Activated T-cell treated with anti-CD3 and anti-CD28 coated beads, Interleukin-2, amount 50 U/mL, for 72 hours (primary cell): ENCODE measurements around the gene PSPN. TPM values are rescaled to one million over a fixed set of nuclear protein-coding genes. Genes with fewer than 3 reads are reported as not detected.
"Not testable (repeated sequence)": the region's sequence is repeated elsewhere in the genome, so short reads cannot be mapped to it uniquely, and the experiment has no call there.

Source experiments
- ATAC-seq, 2 donors: fragments of 150-1000 bp; cut with Tn5 transposase; replicated peaks in 1 of 2; 2 replicates each; pipeline ENCODE4 v1.10.0; 2021; ENCODE audit warnings: moderate library complexity in 2 of 2, mild to moderate bottlenecking in 1 of 2
- DNase-seq, 2 donors: peaks; one replicate each; pipeline ENCODE4 v3.0.0; 2021 to 2022; ENCODE audit warnings: mixed read lengths in 1 of 2
- H3K27ac Mint-ChIP-seq: one replicate; pipeline ENCODE4 v1.8.0; 2022; ENCODE audit warnings: mild to moderate bottlenecking, moderate library complexity, mixed read lengths
- H3K27me3 Mint-ChIP-seq: one replicate; pipeline ENCODE4 v1.8.0; 2022; ENCODE audit warnings: low read depth, mixed read lengths
- H3K36me3 Mint-ChIP-seq, 2 donors: one replicate each; pipeline ENCODE4 v1.8.0; 2022; ENCODE audit warnings: mixed read lengths in 2 of 2, mild to moderate bottlenecking in 1 of 2; ENCODE audit not compliant: insufficient read depth in 2 of 2
- H3K4me1 Mint-ChIP-seq: one replicate; pipeline ENCODE4 v1.8.0; 2022; ENCODE audit warnings: low read depth, mixed read lengths
- H3K4me3 Mint-ChIP-seq, 2 donors: one replicate each; pipeline ENCODE4 v1.8.0; 2022; ENCODE audit warnings: mild to moderate bottlenecking in 2 of 2, mixed read lengths in 2 of 2, moderate library complexity in 2 of 2
- H3K9me3 Mint-ChIP-seq, 2 donors: one replicate each; pipeline ENCODE4 v1.8.0; 2022; ENCODE audit warnings: mixed read lengths in 2 of 2
- total RNA-seq, 2 donors: library from RNA; stranded (reverse); gene quantifications; one replicate each; pipeline ENCODE4 v1.2.3, GENCODE V29; 2022

PSPN gene
- total RNA-seq, 2 donors from 2014 or later = 2.4 to 3.1 TPM

GRCh38 chr19:6374161-6374709 is 1.5 kb downstream of the PSPN start:
- H3K4me3 Mint-ChIP-seq = peak overlapping the region; percentile 93 to 94
- peaks cover 24% of the 10 kb centered on the region for H3K4me1 Mint-ChIP-seq
- ATAC-seq = no peak
- H3K27ac Mint-ChIP-seq = no peak overlapping the region
- peaks cover 0 to 7% of the 10 kb centered on the region in 2 donors for H3K36me3 Mint-ChIP-seq
- no peaks in the 10 kb centered on the region for H3K27me3 Mint-ChIP-seq
- no peaks in the 10 kb centered on the region for H3K9me3 Mint-ChIP-seq
- DNase-seq = no peak

DNA sequence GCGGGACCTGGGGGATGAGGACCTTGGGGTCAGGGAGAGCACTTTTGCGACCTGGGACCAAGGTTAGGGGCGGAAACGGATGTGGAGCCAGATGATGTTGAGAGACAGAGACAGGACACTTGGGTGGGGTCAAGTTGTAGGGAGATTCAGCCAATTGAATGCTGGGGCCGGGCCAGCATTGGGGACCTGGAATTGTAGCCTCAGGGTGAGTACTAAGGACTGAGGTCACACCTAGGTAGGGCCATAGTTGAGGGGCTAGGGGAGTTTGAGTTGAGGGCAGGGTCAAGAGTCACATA is 2.0 kb downstream of the PSPN start:
- Mint-ChIP-seq H3K27me3 (no peaks in the 10 kb centered on the region), H3K36me3 (peaks cover 0 to 6% of the 10 kb centered on the region in 2 donors), H3K4me1 (peaks cover 25% of the 10 kb centered on the region), H3K27ac (peak overlapping the region; percentile 83), H3K4me3 (peak overlapping the region; percentile 93 to 94), H3K9me3 (no peaks in the 10 kb centered on the region)
- no peak for DNase-seq
- no peak for ATAC-seq

GRCh38 chr19:6373096-6373812 is 2.5 kb downstream of the PSPN start:
- Mint-ChIP-seq H3K4me3 (peak overlapping the region; percentile 93 to 94), H3K9me3 (no peaks in the 10 kb centered on the region), H3K27ac (peak overlapping the region; percentile 83), H3K27me3 (no peaks in the 10 kb centered on the region), H3K4me1 (peaks cover 25% of the 10 kb centered on the region), H3K36me3 (peaks cover 0 to 6% of the 10 kb centered on the region in 2 donors)
- ATAC-seq = peak; percentile 74 to 75
- DNase-seq = peak; percentile 100

DNA sequence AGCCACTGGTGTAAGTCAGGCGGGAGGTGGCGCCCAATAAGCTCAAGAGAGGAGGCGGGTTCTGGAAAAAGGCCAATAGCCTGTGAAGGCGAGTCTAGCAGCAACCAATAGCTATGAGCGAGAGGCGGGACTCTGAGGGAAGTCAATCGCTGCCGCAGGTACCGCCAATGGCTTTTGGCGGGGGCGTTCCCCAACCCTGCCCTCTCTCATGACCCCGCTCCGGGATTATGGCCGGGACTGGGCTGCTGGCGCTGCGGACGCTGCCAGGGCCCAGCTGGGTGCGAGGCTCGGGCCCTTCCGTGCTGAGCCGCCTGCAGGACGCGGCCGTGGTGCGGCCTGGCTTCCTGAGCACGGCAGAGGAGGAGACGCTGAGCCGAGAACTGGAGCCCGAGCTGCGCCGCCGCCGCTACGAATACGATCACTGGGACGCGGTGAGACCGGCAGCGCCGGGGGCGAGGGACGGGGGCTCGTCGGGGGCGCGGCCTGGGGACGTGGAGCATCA is 3.1 kb downstream of the PSPN start, which contains the start of gene ALKBH7:
Gene ALKBH7, plus strand, starts transcription at position 201 of the 502 bp plus-strand sequence. Its CDS starts 27 bp downstream, at position 228.
- peaks cover 0 to 6% of the 10 kb centered on the region in 2 donors for H3K36me3 Mint-ChIP-seq
- peak within 1 kb of the TSS; percentile 83 for H3K27ac Mint-ChIP-seq
- H3K4me3 Mint-ChIP-seq = peak within 1 kb of the TSS; percentile 93 to 94
- H3K27me3 Mint-ChIP-seq = no peaks in the 10 kb centered on the region
- peak; percentile 95 to 99 for DNase-seq
- ATAC-seq = peak; percentile 83 to 85
- peaks cover 25% of the 10 kb centered on the region for H3K4me1 Mint-ChIP-seq
- H3K9me3 Mint-ChIP-seq = no peaks in the 10 kb centered on the region

DNA sequence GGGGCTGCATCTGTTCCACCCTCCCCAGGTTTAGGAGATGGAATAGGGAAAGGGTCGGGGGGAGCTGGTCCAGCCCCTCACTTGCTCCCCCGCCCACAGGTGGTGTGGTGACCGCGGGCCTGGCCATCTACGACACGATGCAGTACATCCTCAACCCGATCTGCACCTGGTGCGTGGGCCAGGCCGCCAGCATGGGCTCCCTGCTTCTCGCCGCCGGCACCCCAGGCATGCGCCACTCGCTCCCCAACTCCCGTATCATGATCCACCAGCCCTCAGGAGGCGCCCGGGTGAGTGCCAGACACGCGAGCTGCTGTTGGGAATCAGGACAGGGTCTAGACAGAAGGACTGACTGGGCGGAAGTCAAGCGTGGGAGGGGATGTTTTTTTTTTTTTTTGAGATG is 11.4 kb downstream of the PSPN start:
- Mint-ChIP-seq H3K9me3 (no peaks in the 10 kb centered on the region), H3K27me3 (no peaks in the 10 kb centered on the region), H3K27ac (no peak overlapping the region), H3K4me3 (peak overlapping the region; percentile 42 to 59), H3K4me1 (peaks cover 17% of the 10 kb centered on the region), H3K36me3 (peaks cover 9 to 20% of the 10 kb centered on the region in 2 donors)
- DNase-seq (no peak), ATAC-seq (no peak)

DNA sequence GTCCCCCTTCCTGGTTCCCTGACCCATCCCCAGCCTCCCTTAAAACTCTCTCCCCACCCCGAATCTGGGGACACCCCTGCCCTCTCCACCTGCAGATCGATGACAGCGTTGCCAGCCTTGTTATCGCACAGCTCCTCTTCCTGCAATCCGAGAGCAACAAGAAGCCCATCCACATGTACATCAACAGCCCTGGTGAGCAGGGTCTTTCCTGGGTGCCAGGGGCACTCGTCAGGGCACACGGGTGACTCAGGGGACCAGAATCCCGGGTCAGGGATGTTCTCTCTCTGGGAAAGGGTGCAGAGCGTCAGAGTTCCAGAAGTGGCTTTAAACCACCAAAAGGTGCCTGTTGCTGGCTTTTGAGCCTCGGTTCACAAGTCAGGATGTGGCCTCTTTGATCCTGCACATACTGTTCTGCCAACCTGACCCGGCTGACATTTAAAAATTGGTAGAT is 13.4 kb downstream of the PSPN start:
- Mint-ChIP-seq H3K9me3 (no peaks in the 10 kb centered on the region), H3K4me1 (peaks cover 15% of the 10 kb centered on the region), H3K27me3 (no peaks in the 10 kb centered on the region), H3K4me3 (peak overlapping the region; percentile 95 to 100), H3K27ac (peak overlapping the region; percentile 99), H3K36me3 (peaks cover 9 to 17% of the 10 kb centered on the region in 2 donors)
- peak; percentile 39 to 47 for DNase-seq
- peak; percentile 26 to 29 for ATAC-seq

DNA sequence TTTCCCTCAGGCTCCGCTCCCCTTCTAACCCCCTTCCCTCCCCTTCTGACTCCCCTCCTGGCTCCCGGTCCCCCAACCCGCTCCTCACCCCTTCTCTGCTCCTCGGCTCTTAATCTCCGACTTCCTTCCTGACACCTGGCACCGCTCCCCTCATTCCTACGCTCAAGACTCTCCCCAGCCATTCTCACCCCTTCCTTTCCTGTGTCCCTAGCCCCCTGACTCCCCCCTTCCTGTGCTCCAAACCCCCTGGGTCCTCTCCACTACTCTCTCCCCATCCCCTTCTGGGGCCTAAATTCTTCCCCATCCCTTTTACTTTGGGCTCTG is 13.7 kb downstream of the PSPN start:
- Mint-ChIP-seq H3K4me3 (peak overlapping the region; percentile 95 to 100), H3K27me3 (no peaks in the 10 kb centered on the region), H3K36me3 (peaks cover 9 to 15% of the 10 kb centered on the region in 2 donors), H3K27ac (peak overlapping the region; percentile 99), H3K4me1 (peaks cover 15% of the 10 kb centered on the region), H3K9me3 (no peaks in the 10 kb centered on the region)
- peak in 1 of 2 donors; percentile 2 for ATAC-seq
- no peak for DNase-seq

DNA sequence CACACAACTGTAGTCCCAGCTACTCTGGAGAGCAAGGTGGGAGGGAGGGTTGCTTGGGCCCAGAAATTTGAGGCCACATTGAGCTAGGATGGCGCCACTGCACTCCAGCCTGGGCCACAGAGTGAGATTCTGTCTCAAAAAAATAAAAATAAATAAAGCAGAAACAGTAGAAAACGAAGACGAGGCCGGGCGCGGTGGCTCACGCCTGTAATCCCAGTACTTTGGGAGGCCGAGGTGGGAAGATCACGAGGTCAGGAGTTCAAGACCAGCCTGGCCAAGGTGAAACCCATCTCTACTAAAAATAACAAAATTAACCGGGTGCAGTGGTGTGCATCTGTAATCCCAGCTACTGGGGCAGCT is 14.9 kb downstream of the PSPN start:
- not testable (repeated sequence) for DNase-seq, H3K9me3 Mint-ChIP-seq, ATAC-seq, H3K27me3 Mint-ChIP-seq, H3K36me3 Mint-ChIP-seq, H3K27ac Mint-ChIP-seq
- peak overlapping the region; percentile 95 to 100 for H3K4me3 Mint-ChIP-seq
- peaks cover 15% of the 10 kb centered on the region for H3K4me1 Mint-ChIP-seq

- not testable (repeated sequence) for ATAC-seq, DNase-seq, H3K27ac Mint-ChIP-seq, H3K36me3 Mint-ChIP-seq, H3K9me3 Mint-ChIP-seq, H3K27me3 Mint-ChIP-seq
- Mint-ChIP-seq H3K4me1 (peaks cover 15% of the 10 kb centered on the region), H3K4me3 (peak overlapping the region in 1 of 2 donors; percentile 100)
These were observed 15.3 kb downstream of the PSPN start for GRCh38 chr19:6360445-6360844.

DNA sequence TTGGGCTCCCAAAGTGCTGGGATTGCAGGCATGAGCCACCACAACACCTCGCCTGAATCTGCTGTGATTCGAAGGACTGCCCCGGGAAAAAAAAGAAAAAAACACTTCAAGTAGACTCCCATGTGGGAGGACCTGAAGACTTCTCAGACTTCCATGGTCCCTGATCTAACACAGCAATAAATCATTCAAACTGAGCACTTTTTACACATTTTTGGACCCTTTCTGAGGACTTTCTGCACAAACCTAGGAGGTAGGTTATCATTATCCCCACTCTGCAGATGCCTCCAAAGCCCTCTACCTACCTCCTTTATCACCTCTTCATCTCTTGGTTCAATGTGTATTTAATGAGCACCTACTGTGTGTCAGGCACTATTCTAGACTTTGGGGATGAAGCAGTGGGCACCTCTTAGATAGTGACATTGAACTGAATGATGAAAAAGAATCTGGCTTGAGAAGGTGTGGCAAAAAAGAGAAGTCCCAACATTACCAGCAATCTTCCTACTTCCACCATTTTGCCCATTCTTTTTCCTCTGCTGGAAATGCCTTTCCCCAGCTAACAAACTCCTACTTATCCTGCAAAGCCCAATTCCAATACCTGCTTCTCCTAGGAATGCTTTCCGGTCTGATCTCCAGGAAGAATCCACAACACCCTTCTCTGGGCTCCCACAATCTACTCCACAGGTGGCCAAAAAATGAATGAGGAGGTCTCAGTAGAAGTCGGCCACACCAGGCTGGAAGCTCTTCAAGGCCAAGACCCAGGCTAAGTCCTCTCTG is 16.0 kb downstream of the PSPN start:
- Mint-ChIP-seq H3K27me3 (no peaks in the 10 kb centered on the region), H3K4me3 (no peak overlapping the region), H3K4me1 (peaks cover 15% of the 10 kb centered on the region)

GRCh38 chr19:6358003-6358402 is 17.7 kb downstream of the PSPN start:
- Mint-ChIP-seq H3K4me1 (peaks cover 9% of the 10 kb centered on the region), H3K36me3 (peaks cover 4% of the 10 kb centered on the region in 2 donors), H3K27ac (no peak overlapping the region), H3K27me3 (no peaks in the 10 kb centered on the region), H3K9me3 (no peaks in the 10 kb centered on the region), H3K4me3 (no peak overlapping the region)
- ATAC-seq (no peak), DNase-seq (no peak)

More for the DNA sequence above, 16.0 kb downstream of the PSPN start:
- ATAC-seq = no peak
- Mint-ChIP-seq H3K27ac (no peak overlapping the region), H3K9me3 (no peaks in the 10 kb centered on the region), H3K36me3 (peaks cover 4 to 6% of the 10 kb centered on the region in 2 donors)
- no peak for DNase-seq

DNA sequence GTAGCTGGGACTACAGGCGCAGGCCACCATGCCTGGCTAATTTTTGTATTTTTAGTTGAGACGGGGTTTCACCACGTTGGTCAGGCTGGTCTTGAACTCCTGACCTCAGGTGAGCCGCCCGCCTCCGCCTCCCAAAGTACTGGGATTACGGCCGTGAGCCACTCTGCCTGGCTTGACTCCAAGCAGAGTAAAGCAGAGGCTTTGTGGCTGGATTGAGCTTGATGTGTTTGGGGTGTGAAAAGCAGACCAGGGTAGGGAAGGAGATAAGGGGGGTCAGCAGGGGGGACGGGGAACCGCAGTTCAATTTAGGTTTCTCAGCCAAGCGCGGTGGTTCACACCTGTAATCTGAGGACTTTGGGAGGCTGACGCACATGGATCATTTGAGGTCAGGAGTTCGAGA is 18.6 kb downstream of the PSPN start:
- Mint-ChIP-seq H3K36me3 (peaks cover 1 to 3% of the 10 kb centered on the region in 2 donors), H3K4me3 (no peak overlapping the region), H3K9me3 (no peaks in the 10 kb centered on the region), H3K4me1 (peaks cover under 1% of the 10 kb centered on the region), H3K27ac (no peak overlapping the region), H3K27me3 (no peaks in the 10 kb centered on the region)
- ATAC-seq (no peak), DNase-seq (no peak)
